Endothelial cell of umbilical vein (primary cell): ENCODE data around the gene LNX2. TPM values are rescaled to one million over a fixed set of nuclear protein-coding genes. Genes with fewer than 3 reads are reported as not detected.

ENCODE experiments used
- BruUV-seq: library from RNA; stranded (reverse); fragments of 400-500 nt; replicated peaks from 2 replicates; lab custom pipeline; 2021; lab: Mats Ljungman, UMichigan
- CTCF ChIA-PET: fragments of 300-600, 350-600 bp; sonication (Branson Sonifier 250); formaldehyde crosslinking; loops from one replicate; lab custom pipeline; 2021; ENCODE audit warnings: antibody characterized with exemption, inconsistent platforms; lab: Charles Lee
- POLR2A ChIA-PET: fragments of 300-600, 350-600 bp; sonication (Branson Sonifier 250); formaldehyde crosslinking; loops from one replicate; lab custom pipeline; 2021; ENCODE audit warnings: antibody characterized with exemption, inconsistent platforms; lab: Charles Lee
- DNase-seq: peaks from one replicate; pipeline ENCODE4 v3.0.0-alpha.2; 2011; ENCODE audit warnings: low read depth, low spot score
- FAIRE-seq: peaks from 2 replicates; lab custom pipeline; 2011; peaks lifted over from hg19 to GRCh38; lab: Jason Lieb, UNC
- H2AFZ ChIP-seq: 2 replicates; pipeline ENCODE4 v1.6.0; 2012; ENCODE audit warnings: low read depth, low read length, control low read depth, inconsistent platforms
- H3K27ac ChIP-seq: 2 replicates; pipeline ENCODE4 v1.5.1; 2011; ENCODE audit warnings: low read depth, mild to moderate bottlenecking, control low read depth, low read length, moderate library complexity; ENCODE audit not compliant: insufficient read depth
- H3K27me3 ChIP-seq, 2 experiments: 2 replicates each; pipeline versions ENCODE4 v1.6.0 to v1.6.1; 2011; ENCODE audit warnings: low read length in 2 of 2, mixed read lengths in 1 of 2; ENCODE audit not compliant: control insufficient read depth in 2 of 2, insufficient read depth in 2 of 2
- H3K36me3 ChIP-seq, 2 experiments: 2 replicates in 1 of 2; 3 replicates in 1 of 2; pipeline ENCODE4 v1.5.1; 2011; ENCODE audit warnings: low read length in 2 of 2, mild to moderate bottlenecking in 1 of 2, moderate library complexity in 1 of 2; ENCODE audit not compliant: control insufficient read depth in 2 of 2, insufficient read depth in 2 of 2; ENCODE audit errors: extremely low read depth in 1 of 2
- H3K4me1 ChIP-seq: 3 replicates; pipeline ENCODE4 v1.5.1; 2011; ENCODE audit warnings: mild to moderate bottlenecking, low read length; ENCODE audit not compliant: control insufficient read depth, insufficient read depth; ENCODE audit errors: extremely low read depth
- H3K4me2 ChIP-seq: 2 replicates; pipeline ENCODE4 v1.6.1; 2011; ENCODE audit warnings: low read length, control low read depth, mixed read lengths; ENCODE audit not compliant: insufficient read depth
- H3K4me3 ChIP-seq, 3 experiments: fragments of 200-600 bp in 1 of 3; sonication (generic), shearing (Covaris generic) in 1 of 3; replicated peaks in 1 of 3; 2 replicates each; pipeline ENCODE4 v1.5.1; 2011 to 2016; ENCODE audit warnings: control low read depth in 3 of 3, low read length in 3 of 3, mild to moderate bottlenecking in 2 of 3, inconsistent platforms in 1 of 3, low read depth in 1 of 3, moderate library complexity in 1 of 3; ENCODE audit not compliant: insufficient read depth in 1 of 3
- H3K79me2 ChIP-seq: 2 replicates; pipeline ENCODE4 v1.6.0; 2012; ENCODE audit warnings: low read length, inconsistent platforms; ENCODE audit not compliant: control insufficient read depth, insufficient read depth
- H3K9ac ChIP-seq: replicated peaks from 2 replicates; pipeline ENCODE3; 2011; ENCODE audit warnings: low read length, control low read depth; ENCODE audit not compliant: insufficient read depth; ENCODE audit errors: extremely low read depth
- H3K9me1 ChIP-seq: replicated peaks from 3 replicates; pipeline ENCODE4 v1.6.0; 2011; ENCODE audit warnings: mild to moderate bottlenecking, low read length; ENCODE audit not compliant: control insufficient read depth, insufficient read depth; ENCODE audit errors: extremely low read depth
- H3K9me3 ChIP-seq: replicated peaks from 2 replicates; pipeline ENCODE4 v1.5.1; 2012; ENCODE audit warnings: low read length, inconsistent platforms; ENCODE audit not compliant: control insufficient read depth, insufficient read depth
- H4K20me1 ChIP-seq: replicated peaks from 2 replicates; pipeline ENCODE3; 2011; ENCODE audit warnings: mild to moderate bottlenecking, low read length; ENCODE audit not compliant: control insufficient read depth, insufficient read depth; ENCODE audit errors: extremely low read depth
- CTCF ChIP-seq, 2 donors: IDR thresholded peaks; 1 replicate in 1 of 2; 2 replicates in 1 of 2; pipeline ENCODE4 v1.5.1; 2011; ENCODE audit warnings: low read length in 2 of 2, mild to moderate bottlenecking in 2 of 2, moderate library complexity in 2 of 2, control low read depth in 1 of 2, inconsistent platforms in 1 of 2, low read depth in 1 of 2; ENCODE audit not compliant: insufficient read depth in 1 of 2; ENCODE audit errors: extremely low read depth in 1 of 2
- EZH2 ChIP-seq: IDR thresholded peaks from 2 replicates; pipeline ENCODE4 v1.6.1; 2012; ENCODE audit warnings: borderline replicate concordance, low read depth, mild to moderate bottlenecking, moderate library complexity, low read length, inconsistent platforms; ENCODE audit not compliant: severe bottlenecking
- FOS ChIP-seq: IDR thresholded peaks from 2 replicates; pipeline ENCODE4 v1.6.1; 2011; ENCODE audit warnings: mild to moderate bottlenecking, low read length, moderate library complexity, borderline replicate concordance; ENCODE audit not compliant: insufficient read depth
- JUN ChIP-seq: IDR thresholded peaks from 2 replicates; pipeline ENCODE4 v1.6.1; 2011; ENCODE audit warnings: borderline replicate concordance, low read depth; ENCODE audit not compliant: insufficient read length, insufficient read depth
- MAX ChIP-seq: IDR thresholded peaks from 2 replicates; pipeline ENCODE4 v1.6.1; 2011; ENCODE audit not compliant: insufficient read depth, insufficient read length
- MYC ChIP-seq: IDR thresholded peaks from one replicate; pipeline ENCODE4 v1.6.1; 2011; ENCODE audit warnings: mild to moderate bottlenecking, low read depth, low read length
- POLR2A ChIP-seq: IDR thresholded peaks from 2 replicates; pipeline ENCODE4 v1.6.1; 2012; ENCODE audit warnings: low read depth, mild to moderate bottlenecking, control low read depth, low read length
- POLR2AphosphoS5 ChIP-seq: IDR thresholded peaks from 2 replicates; pipeline ENCODE4 v1.6.1; 2012; ENCODE audit warnings: low read depth, mild to moderate bottlenecking, control low read depth, low read length, moderate library complexity; ENCODE audit not compliant: insufficient read depth
- dilution Hi-C: fragments of 300-500 bp; cut with MboI; formaldehyde crosslinking; loops from one replicate; pipeline ENCODE4 v1.15.0; 2019; ENCODE audit warnings: low sequenced_read_pairs; ENCODE audit not compliant: extremely low pct_ligation_motif_present
- intact Hi-C: fragments of 100-400 bp; cut with micrococcal nuclease; formaldehyde crosslinking; loops from one replicate; pipeline ENCODE4 v1.10.0; 2022
- polyA plus RNA-seq, 4 experiments: library from polyadenylated mRNA; depleted of rRNA in 3 of 4; stranded (reverse) in 3 of 4; unstranded in 1 of 4; fragments of >200 nt; gene quantifications; 2 replicates each; pipeline versions ENCODE4 v1.2.1 to v1.2.3, GENCODE V29; 2011 to 2012; ENCODE audit warnings: missing spikeins in 1 of 4
- total RNA-seq: library from RNA; stranded (reverse); gene quantifications from 2 replicates; pipeline ENCODE4 v1.2.3, GENCODE V29; 2021

LNX2 gene
- total and polyA plus RNA-seq, 2 donors (not counting 3 experiments of a cell fraction or from before 2014, with no cell fraction given): 7.0 to 9.1 TPM

- no peaks in the 10 kb centered on the region for H3K36me3 ChIP-seq
- no peaks in the 10 kb centered on the region for H4K20me1 ChIP-seq
- intact Hi-C loops (no loop called here), dilution Hi-C loops (no loop called here)
- ChIA-PET CTCF (interaction anchor here (0.7 to 2.9 kb wide), 4 partner anchors 10 to 430 kb away, joined by 3 to 10 read pairs (median 6); no protein-coding TSS in a partner anchor), POLR2A (no interaction called here)
- H3K4me3 ChIP-seq: no peak overlapping the region
- no peaks in the 10 kb centered on the region for H3K9me1 ChIP-seq
- H3K9me3 ChIP-seq: no peaks in the 10 kb centered on the region
- no peak overlapping the region for H2AFZ ChIP-seq
- peaks cover 4 to 9% of the 10 kb centered on the region in 2 experiments for H3K27me3 ChIP-seq
- H3K4me2 ChIP-seq: no peak overlapping the region
- FAIRE-seq (no peak), DNase-seq (no peak)
- H3K79me2 ChIP-seq: no peaks in the 10 kb centered on the region
- no peak for TF ChIP-seq EZH2
- no peak for TF ChIP-seq FOS
- TF ChIP-seq MAX: no peak
- no peak for TF ChIP-seq JUN
- no peak for TF ChIP-seq MYC
- no peak overlapping the region for H3K27ac ChIP-seq
- H3K4me1 ChIP-seq: peaks cover 7% of the 10 kb centered on the region
- BruUV-seq: no TSS peak
- H3K9ac ChIP-seq: no peak overlapping the region
These were observed 96.8 kb downstream of the LNX2 start for GRCh38 chr13:27523346-27524073.

- dilution Hi-C loops (no loop called here), intact Hi-C loops (no loop called here)
- peaks cover 4 to 14% of the 10 kb centered on the region in 2 experiments for H3K27me3 ChIP-seq
- H3K79me2 ChIP-seq: no peaks in the 10 kb centered on the region
- BruUV-seq: no TSS peak
- H3K9me1 ChIP-seq: no peaks in the 10 kb centered on the region
- H3K4me1 ChIP-seq: peaks cover 7% of the 10 kb centered on the region
- H3K9me3 ChIP-seq: no peaks in the 10 kb centered on the region
- no peak overlapping the region for H3K4me2 ChIP-seq
- H4K20me1 ChIP-seq: no peaks in the 10 kb centered on the region
- H3K36me3 ChIP-seq: no peaks in the 10 kb centered on the region
- ChIA-PET POLR2A (no interaction called here), CTCF (interaction anchor here (1.3 to 2.9 kb wide), 3 partner anchors 10 to 431 kb away, joined by 3 to 10 read pairs (median 9); no protein-coding TSS in a partner anchor)
- no peak overlapping the region for H3K9ac ChIP-seq
- no peak overlapping the region for H2AFZ ChIP-seq
- H3K4me3 ChIP-seq: no peak overlapping the region
- FAIRE-seq (no peak), DNase-seq (no peak)
- no peak for TF ChIP-seq JUN
- TF ChIP-seq FOS: no peak
- no peak for TF ChIP-seq POLR2AphosphoS5
- no peak for TF ChIP-seq MAX
- no peak for TF ChIP-seq POLR2A
- no peak for TF ChIP-seq CTCF (IDR thresholded peaks at IDR 0.05; ENCODE audit: extremely low read depth in 1 of 2, insufficient read depth in 1 of 2, low read depth in 1 of 2, low read length in 2 of 2)
- H3K27ac ChIP-seq: no peak overlapping the region
These were observed 97.5 kb downstream of the LNX2 start for GRCh38 chr13:27522847-27523246.
